Liver (tissue), 9 donors: Measurements from ENCODE around the gene OR6K3. TPM values are rescaled to one million over a fixed set of nuclear protein-coding genes. Genes with fewer than 3 reads are reported as not detected.

Source experiments
- DNase-seq: peaks from one replicate; pipeline ENCODE4 v3.0.0-alpha.2; 2017; ENCODE audit warnings: low spot score
- H3K27ac ChIP-seq, 2 donors: one replicate each; pipeline ENCODE4 v1.7.0; 2013; ENCODE audit warnings: inconsistent platforms in 2 of 2, low read length in 2 of 2, control low read depth in 1 of 2, low read depth in 1 of 2, mild to moderate bottlenecking in 1 of 2
- H3K27me3 ChIP-seq, 4 donors: one replicate each; pipeline versions ENCODE4 v1.6.1 to v1.7.0; 2013; ENCODE audit warnings: low read length in 3 of 4, inconsistent platforms in 1 of 4, mild to moderate bottlenecking in 1 of 4, moderate library complexity in 1 of 4; ENCODE audit not compliant: control insufficient read depth in 4 of 4, insufficient read depth in 4 of 4
- H3K36me3 ChIP-seq, 4 donors: one replicate each; pipeline versions ENCODE4 v1.6.1 to v1.7.0; 2013; ENCODE audit warnings: low read length in 3 of 4, mild to moderate bottlenecking in 3 of 4, low read depth in 1 of 4, moderate library complexity in 1 of 4; ENCODE audit not compliant: control insufficient read depth in 4 of 4, insufficient read depth in 3 of 4
- H3K4me1 ChIP-seq, 4 donors: one replicate each; pipeline versions ENCODE4 v1.6.1 to v1.7.0; 2013; ENCODE audit warnings: low read length in 3 of 4, mild to moderate bottlenecking in 3 of 4, moderate library complexity in 1 of 4; ENCODE audit not compliant: control insufficient read depth in 4 of 4, insufficient read depth in 4 of 4
- H3K4me3 ChIP-seq, 3 donors: one replicate each; pipeline versions ENCODE4 v1.6.1 to v1.7.0; 2013; ENCODE audit warnings: low read length in 3 of 3, control low read depth in 1 of 3, low read depth in 1 of 3, mild to moderate bottlenecking in 1 of 3
- H3K9ac ChIP-seq, 2 donors: one replicate each; pipeline ENCODE4 v1.7.0; 2013; ENCODE audit warnings: low read length in 2 of 2, mild to moderate bottlenecking in 2 of 2, moderate library complexity in 2 of 2, control low read depth in 1 of 2, low read depth in 1 of 2
- H3K9me3 ChIP-seq, 4 donors: one replicate each; pipeline versions ENCODE4 v1.6.1 to v1.7.0; 2013; ENCODE audit warnings: low read length in 3 of 4; ENCODE audit not compliant: control insufficient read depth in 4 of 4
- ATF3 ChIP-seq: IDR thresholded peaks from 2 replicates; pipeline ENCODE4 v1.6.1; 2016; ENCODE audit warnings: antibody characterized with exemption
- CTCF ChIP-seq: fragments of 150-350 bp; IDR thresholded peaks from 2 replicates; pipeline ENCODE4 v1.5.1; 2017; ENCODE audit warnings: improper control_type of control experiment, low read depth, low read length; ENCODE audit not compliant: missing input control
- EGR1 ChIP-seq, 2 donors: IDR thresholded peaks; 2 replicates each; pipeline ENCODE4 v1.6.1; 2016 to 2018; ENCODE audit warnings: antibody characterized with exemption in 2 of 2, low read depth in 2 of 2
- FOXA1 ChIP-seq: IDR thresholded peaks from 2 replicates; pipeline ENCODE4 v1.6.1; 2016; ENCODE audit warnings: antibody characterized with exemption
- FOXA2 ChIP-seq: IDR thresholded peaks from 2 replicates; pipeline ENCODE4 v1.6.1; 2016; ENCODE audit warnings: antibody characterized with exemption
- GABPA ChIP-seq, 2 donors: IDR thresholded peaks in 1 of 2; conservative IDR thresholded peaks in 1 of 2; 2 replicates each; pipeline ENCODE4 v1.6.1; 2016; ENCODE audit warnings: antibody characterized with exemption in 2 of 2, mild to moderate bottlenecking in 1 of 2, moderate library complexity in 1 of 2
- HNF4G ChIP-seq: IDR thresholded peaks from 2 replicates; pipeline ENCODE4 v1.6.1; 2016; ENCODE audit warnings: antibody characterized with exemption
- JUND ChIP-seq, 2 donors: IDR thresholded peaks; 2 replicates each; pipeline ENCODE4 v1.6.1; 2016; ENCODE audit warnings: antibody characterized with exemption in 2 of 2
- NR2F2 ChIP-seq: IDR thresholded peaks from 2 replicates; pipeline ENCODE4 v1.6.1; 2016; ENCODE audit warnings: antibody characterized with exemption
- RAD21 ChIP-seq, 2 donors: IDR thresholded peaks; 2 replicates each; pipeline ENCODE4 v1.6.1; 2016; ENCODE audit warnings: antibody characterized with exemption in 2 of 2, mild to moderate bottlenecking in 2 of 2
- RXRA ChIP-seq, 2 donors: IDR thresholded peaks; 2 replicates each; pipeline ENCODE4 v1.6.1; 2017 to 2018; ENCODE audit warnings: antibody characterized with exemption in 2 of 2, mild to moderate bottlenecking in 1 of 2
- SP1 ChIP-seq: IDR thresholded peaks from 2 replicates; pipeline ENCODE4 v1.6.1; 2018; ENCODE audit warnings: antibody characterized with exemption, mild to moderate bottlenecking
- TAF1 ChIP-seq: conservative IDR thresholded peaks from 2 replicates; pipeline ENCODE4 v1.6.1; 2016; ENCODE audit warnings: antibody characterized with exemption, mild to moderate bottlenecking
- YY1 ChIP-seq: IDR thresholded peaks from 2 replicates; pipeline ENCODE4 v1.6.1; 2016; ENCODE audit warnings: antibody characterized with exemption, mild to moderate bottlenecking
- WGBS: extraction: QIAGEN DNeasy Blood & Tissue Kit; methylation state at CpG from one replicate; pipeline ENCODE4 v1.1.7; 2013; 5-methylcytosine and 5-hydroxymethylcytosine counted together
- polyA plus RNA-seq, 2 donors: library from polyadenylated mRNA; stranded (reverse) in 1 of 2; unstranded in 1 of 2; fragments of 200-250 nt in 1 of 2; fragments of >200 nt in 1 of 2; fragmentation: Nextera tagmentation in 1 of 2; extraction: Ambion mirVana in 1 of 2; gene quantifications; one replicate each; pipeline versions ENCODE4 v1.2.1 to v1.2.3, GENCODE V29; 2013 to 2015
- total RNA-seq, 2 donors: library from RNA; depleted of rRNA; stranded (reverse); fragments of >200 nt; gene quantifications; one replicate each; pipeline ENCODE4 v1.2.3, GENCODE V29; 2014
- TF ChIP-seq, protein P1 (sequence below): IDR thresholded peaks from 2 replicates; pipeline ENCODE4 v1.6.1; 2016; ENCODE audit warnings: antibody characterized with exemption
- TF ChIP-seq, protein P2 (sequence below): IDR thresholded peaks from 2 replicates; pipeline ENCODE4 v1.6.1; 2016; ENCODE audit warnings: antibody characterized with exemption
- TF ChIP-seq, protein P3 (sequence below): IDR thresholded peaks from 2 replicates; pipeline ENCODE4 v1.6.1; 2016; ENCODE audit warnings: antibody characterized with exemption, mild to moderate bottlenecking
- donor health status: healthy.
- donor health status: healthy.
- donor health status: healthy.
- donor health status: healthy.
- donor health status: healthy.

OR6K3 gene
- total and polyA plus RNA-seq, 4 donors, result 0.19 TPM; not detected in 3

- TF ChIP-seq ATF3 (no peak), FOXA2 (no peak), SP1 (no peak), EGR1 (IDR thresholded peaks at IDR 0.05; ENCODE audit: low read depth in 2 of 2) (no peak), GABPA (IDR thresholded peaks at IDR 0.05 in 1 of 2, conservative IDR thresholded peaks at IDR 0.05 in 1 of 2) (no peak), NR2F2 (no peak), CTCF (no peak)
- TF ChIP-seq, protein P1, sequence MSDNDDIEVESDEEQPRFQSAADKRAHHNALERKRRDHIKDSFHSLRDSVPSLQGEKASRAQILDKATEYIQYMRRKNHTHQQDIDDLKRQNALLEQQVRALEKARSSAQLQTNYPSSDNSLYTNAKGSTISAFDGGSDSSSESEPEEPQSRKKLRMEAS, result no peak
- Histone ChIP-seq H3K27me3 (peaks cover 0 to 3% (median 0%) of the 10 kb centered on the region in 4 donors), H3K36me3 (no peaks in the 10 kb centered on the region), H3K9me3 (no peaks in the 10 kb centered on the region), H3K4me3 (no peak overlapping the region), H3K27ac (no peak overlapping the region), H3K4me1 (no peaks in the 10 kb centered on the region), H3K9ac (no peak overlapping the region)
- WGBS, result 76% methylated on average over 1 of the region's 1 CpG
- DNase-seq, result no peak
Observed at GRCh38 chr1:158716335-158716734, 4.2 kb downstream of the OR6K3 start.

DNA sequence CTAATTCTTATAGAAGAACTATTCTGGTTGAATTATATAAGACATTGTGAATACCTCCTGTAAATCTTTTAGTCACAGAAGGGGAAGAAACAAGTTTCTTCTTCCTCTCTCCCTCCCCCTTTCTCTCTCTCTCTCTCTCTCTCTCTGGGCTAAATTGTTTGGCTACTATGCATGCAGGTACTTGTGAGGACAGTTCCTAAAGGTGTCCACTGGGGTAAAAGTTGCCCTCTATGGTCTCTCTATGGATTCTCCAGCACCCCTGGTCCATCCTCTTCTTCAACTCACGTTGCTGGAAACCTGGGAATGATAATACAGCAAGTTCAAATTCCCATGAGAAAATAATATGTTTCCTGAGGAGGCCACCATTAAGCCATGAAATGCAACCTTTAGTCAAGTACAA, 5.8 kb downstream of the OR6K3 start:
- no peak for DNase-seq
- H3K27me3 ChIP-seq, result peaks cover 0 to 3% (median 0%) of the 10 kb centered on the region in 4 donors
- no peaks in the 10 kb centered on the region for H3K36me3 ChIP-seq
- no peak overlapping the region for H3K27ac ChIP-seq
- H3K4me3 ChIP-seq, result no peak overlapping the region
- H3K4me1 ChIP-seq, result no peaks in the 10 kb centered on the region
- H3K9ac ChIP-seq, result no peak overlapping the region
- no peak for TF ChIP-seq ATF3
- TF ChIP-seq, protein P2, sequence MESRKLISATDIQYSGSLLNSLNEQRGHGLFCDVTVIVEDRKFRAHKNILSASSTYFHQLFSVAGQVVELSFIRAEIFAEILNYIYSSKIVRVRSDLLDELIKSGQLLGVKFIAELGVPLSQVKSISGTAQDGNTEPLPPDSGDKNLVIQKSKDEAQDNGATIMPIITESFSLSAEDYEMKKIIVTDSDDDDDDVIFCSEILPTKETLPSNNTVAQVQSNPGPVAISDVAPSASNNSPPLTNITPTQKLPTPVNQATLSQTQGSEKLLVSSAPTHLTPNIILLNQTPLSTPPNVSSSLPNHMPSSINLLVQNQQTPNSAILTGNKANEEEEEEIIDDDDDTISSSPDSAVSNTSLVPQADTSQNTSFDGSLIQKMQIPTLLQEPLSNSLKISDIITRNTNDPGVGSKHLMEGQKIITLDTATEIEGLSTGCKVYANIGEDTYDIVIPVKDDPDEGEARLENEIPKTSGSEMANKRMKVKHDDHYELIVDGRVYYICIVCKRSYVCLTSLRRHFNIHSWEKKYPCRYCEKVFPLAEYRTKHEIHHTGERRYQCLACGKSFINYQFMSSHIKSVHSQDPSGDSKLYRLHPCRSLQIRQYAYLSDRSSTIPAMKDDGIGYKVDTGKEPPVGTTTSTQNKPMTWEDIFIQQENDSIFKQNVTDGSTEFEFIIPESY, result no peak
- TF ChIP-seq FOXA1, result no peak
- TF ChIP-seq TAF1, result no peak
- no peak for TF ChIP-seq CTCF
- no peak for TF ChIP-seq YY1
- TF ChIP-seq, protein P3, sequence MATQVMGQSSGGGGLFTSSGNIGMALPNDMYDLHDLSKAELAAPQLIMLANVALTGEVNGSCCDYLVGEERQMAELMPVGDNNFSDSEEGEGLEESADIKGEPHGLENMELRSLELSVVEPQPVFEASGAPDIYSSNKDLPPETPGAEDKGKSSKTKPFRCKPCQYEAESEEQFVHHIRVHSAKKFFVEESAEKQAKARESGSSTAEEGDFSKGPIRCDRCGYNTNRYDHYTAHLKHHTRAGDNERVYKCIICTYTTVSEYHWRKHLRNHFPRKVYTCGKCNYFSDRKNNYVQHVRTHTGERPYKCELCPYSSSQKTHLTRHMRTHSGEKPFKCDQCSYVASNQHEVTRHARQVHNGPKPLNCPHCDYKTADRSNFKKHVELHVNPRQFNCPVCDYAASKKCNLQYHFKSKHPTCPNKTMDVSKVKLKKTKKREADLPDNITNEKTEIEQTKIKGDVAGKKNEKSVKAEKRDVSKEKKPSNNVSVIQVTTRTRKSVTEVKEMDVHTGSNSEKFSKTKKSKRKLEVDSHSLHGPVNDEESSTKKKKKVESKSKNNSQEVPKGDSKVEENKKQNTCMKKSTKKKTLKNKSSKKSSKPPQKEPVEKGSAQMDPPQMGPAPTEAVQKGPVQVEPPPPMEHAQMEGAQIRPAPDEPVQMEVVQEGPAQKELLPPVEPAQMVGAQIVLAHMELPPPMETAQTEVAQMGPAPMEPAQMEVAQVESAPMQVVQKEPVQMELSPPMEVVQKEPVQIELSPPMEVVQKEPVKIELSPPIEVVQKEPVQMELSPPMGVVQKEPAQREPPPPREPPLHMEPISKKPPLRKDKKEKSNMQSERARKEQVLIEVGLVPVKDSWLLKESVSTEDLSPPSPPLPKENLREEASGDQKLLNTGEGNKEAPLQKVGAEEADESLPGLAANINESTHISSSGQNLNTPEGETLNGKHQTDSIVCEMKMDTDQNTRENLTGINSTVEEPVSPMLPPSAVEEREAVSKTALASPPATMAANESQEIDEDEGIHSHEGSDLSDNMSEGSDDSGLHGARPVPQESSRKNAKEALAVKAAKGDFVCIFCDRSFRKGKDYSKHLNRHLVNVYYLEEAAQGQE, result no peak
- no peak for TF ChIP-seq RAD21 (IDR thresholded peaks at IDR 0.05)
- TF ChIP-seq JUND (IDR thresholded peaks at IDR 0.05), result no peak
- TF ChIP-seq, protein P1, result no peak
- TF ChIP-seq HNF4G, result no peak
- TF ChIP-seq RXRA (IDR thresholded peaks at IDR 0.05), result no peak
- TF ChIP-seq GABPA (IDR thresholded peaks at IDR 0.05 in 1 of 2, conservative IDR thresholded peaks at IDR 0.05 in 1 of 2), result no peak
- no peak for TF ChIP-seq NR2F2
- H3K9me3 ChIP-seq, result no peaks in the 10 kb centered on the region
- 35% methylated on average over 1 of the region's 1 CpG for WGBS
